Heart right ventricle (tissue), 16 donors: ENCODE results near the gene AKR1C4. TPM values are rescaled to one million over a fixed set of nuclear protein-coding genes. Genes with fewer than 3 reads are reported as not detected.
"Not testable (repeated sequence)": the region's sequence is repeated elsewhere in the genome, so short reads cannot be mapped to it uniquely, and the experiment has no call there.

Experiments used
- ATAC-seq, 8 donors: fragments of 200-7000 bp; cut with Tn5 transposase; one replicate each; pipeline ENCODE4 v1.9.1; 2020; ENCODE audit warnings: mild to moderate bottlenecking in 8 of 8, moderate library complexity in 8 of 8, moderate number of reproducible peaks in 1 of 8
- DNase-seq, 2 donors: peaks; one replicate each; pipeline ENCODE4 v3.0.0-alpha.2; 2020
- H3K27ac ChIP-seq, 10 donors: fragments of 200-600 bp; sonication (generic) in 2 of 10; one replicate each; pipeline versions ENCODE4 v1.5.0 to v1.8.0; 2020 to 2022; ENCODE audit warnings: mild to moderate bottlenecking in 3 of 10
- H3K27me3 ChIP-seq, 7 donors: fragments of 200-600 bp; one replicate each; pipeline ENCODE4 v1.8.0; 2021 to 2022; ENCODE audit warnings: mild to moderate bottlenecking in 2 of 7
- H3K36me3 ChIP-seq, 9 donors: fragments of 200-600 bp; sonication (generic) in 1 of 9; one replicate each; pipeline versions ENCODE4 v1.5.0 to v1.8.0; 2020 to 2022; ENCODE audit warnings: mild to moderate bottlenecking in 2 of 9
- H3K4me1 ChIP-seq, 9 donors: fragments of 200-600 bp; sonication (generic) in 1 of 9; one replicate each; pipeline versions ENCODE4 v1.5.0 to v1.8.0; 2020 to 2022; ENCODE audit warnings: mild to moderate bottlenecking in 4 of 9
- H3K4me3 ChIP-seq, 10 donors: fragments of 200-600 bp; sonication (generic) in 2 of 10; one replicate each; pipeline versions ENCODE4 v1.5.0 to v1.8.0; 2020 to 2022; ENCODE audit warnings: mild to moderate bottlenecking in 7 of 10, moderate library complexity in 2 of 10
- H3K9me3 ChIP-seq, 11 donors: fragments of 200-600 bp in 10 of 11; sonication (generic) in 2 of 11; one replicate each; pipeline versions ENCODE4 v1.5.0 to v1.8.0; 2013 to 2022; ENCODE audit warnings: mild to moderate bottlenecking in 2 of 11, control low read depth in 1 of 11, moderate library complexity in 1 of 11
- WGBS, 2 donors: extraction: QIAGEN DNeasy Blood & Tissue Kit; methylation state at CpG; one replicate each; pipeline ENCODE4 v1.1.7; 2013; ENCODE audit warnings: inconsistent platforms in 1 of 2; 5-methylcytosine and 5-hydroxymethylcytosine counted together
- intact Hi-C, 10 donors: fragments of 100-400 bp; cut with DNase I; formaldehyde crosslinking; loops; one replicate each; pipeline versions ENCODE4 v1.11.1 to v1.14.2; 2022
- polyA plus RNA-seq, 2 donors: library from polyadenylated mRNA; stranded (reverse); fragments of 200-250 nt; gene quantifications; one replicate each; pipeline ENCODE4 v1.2.3, GENCODE V29; 2013
- total RNA-seq, 10 donors: library from RNA; stranded (reverse); fragmentation: NEBNext Ultra II Directional in 3 of 10; extraction: Animal tissue kit (Norgen Biotek cat#: 25700) in 3 of 10; gene quantifications; one replicate each; pipeline versions ENCODE4 v1.2.1 to v1.2.4, GENCODE V29; 2021 to 2023
- TF ChIP-seq, protein P1 (sequence below), 9 donors: fragments of 200-600 bp; sonication (generic) in 2 of 9; IDR thresholded peaks; one replicate each; pipeline versions ENCODE4 v1.5.0 to v1.8.0; 2021 to 2022; ENCODE audit warnings: antibody characterized with exemption in 9 of 9, mild to moderate bottlenecking in 5 of 9, moderate library complexity in 1 of 9
- donor health status: Arrhythmogenic right ventricular cardiomyopathy.
- donor health status: ischemic (EF 13 %, LVEDD 7.1; RV severe dilation, severe dysfunction).
- donor health status: healthy with polysubstance abuse.
- donor health status: DM: no; HTN: yes; CAD: no.
- donor health status: DM: no; HTN: no; CAD: no.
- donor health status: ischemic (EF 25% LVEDD 6.9; RV normal size, moderate dysfunction).
- donor health status: ischemic (EF 25% LVEDD 5.7; RV mildly dilated, moderate dysfunction).
- donor health status: healthy.
- donor health status: DM: yes; HTN: yes; CAD: no.
- donor health status: Ischemic cardiomyopathy.
- donor health status: ischemic (EF 35%, LVEDD 5.7; RV mildly dilated, moderate dysfunction).
- donor health status: nonischemic (EF 11% LVEDD 7.7; RV severe dilation, severe dysfunction).
- donor health status: DM: yes; HTN: yes; CAD: no.
- donor health status: PGD.
- donor health status: ischemic (EF 29% LVEDD 5.4; RV normal size, mild dysfunction).
- donor health status: nonischemic (EF 23%, LVEDD 6.1; RV moderate dilation, normal function).

AKR1C4 gene
- total and polyA plus RNA-seq, 12 donors: not detected

DNA sequence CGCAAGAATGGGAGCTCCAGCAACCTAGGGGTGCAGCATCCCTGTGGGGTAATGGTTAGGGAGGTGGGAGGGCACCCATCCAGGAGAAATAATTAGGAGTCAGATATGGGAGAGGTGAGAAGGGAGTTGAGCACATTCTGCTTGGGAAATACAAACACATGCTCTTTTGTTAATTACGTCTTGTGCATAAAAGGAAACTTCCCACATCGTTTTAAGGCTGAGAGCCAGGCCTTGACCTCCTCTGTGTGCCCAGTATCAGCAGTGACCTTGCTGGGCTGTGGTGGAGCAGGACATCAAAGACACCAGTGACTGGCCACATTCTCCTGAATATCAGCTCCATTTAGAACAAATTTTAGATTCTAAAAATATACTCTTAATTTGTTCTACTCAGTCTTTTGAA, 22.6 kb downstream of the AKR1C4 start:
- DNase-seq (no peak), ATAC-seq (no peak)
- H3K27ac ChIP-seq: no peak overlapping the region
- no peaks in the 10 kb centered on the region for H3K36me3 ChIP-seq
- WGBS, 2 donors: 44 to 56% methylated on average over 3 of the region's 3 CpGs
- intact Hi-C loops: no loop called here
- H3K9me3 ChIP-seq: peaks cover 0 to 9% (median 0%) of the 10 kb centered on the region in 11 donors
- no peaks in the 10 kb centered on the region for H3K4me1 ChIP-seq
- H3K4me3 ChIP-seq: no peak overlapping the region
- no peaks in the 10 kb centered on the region for H3K27me3 ChIP-seq
- TF ChIP-seq, protein P1, sequence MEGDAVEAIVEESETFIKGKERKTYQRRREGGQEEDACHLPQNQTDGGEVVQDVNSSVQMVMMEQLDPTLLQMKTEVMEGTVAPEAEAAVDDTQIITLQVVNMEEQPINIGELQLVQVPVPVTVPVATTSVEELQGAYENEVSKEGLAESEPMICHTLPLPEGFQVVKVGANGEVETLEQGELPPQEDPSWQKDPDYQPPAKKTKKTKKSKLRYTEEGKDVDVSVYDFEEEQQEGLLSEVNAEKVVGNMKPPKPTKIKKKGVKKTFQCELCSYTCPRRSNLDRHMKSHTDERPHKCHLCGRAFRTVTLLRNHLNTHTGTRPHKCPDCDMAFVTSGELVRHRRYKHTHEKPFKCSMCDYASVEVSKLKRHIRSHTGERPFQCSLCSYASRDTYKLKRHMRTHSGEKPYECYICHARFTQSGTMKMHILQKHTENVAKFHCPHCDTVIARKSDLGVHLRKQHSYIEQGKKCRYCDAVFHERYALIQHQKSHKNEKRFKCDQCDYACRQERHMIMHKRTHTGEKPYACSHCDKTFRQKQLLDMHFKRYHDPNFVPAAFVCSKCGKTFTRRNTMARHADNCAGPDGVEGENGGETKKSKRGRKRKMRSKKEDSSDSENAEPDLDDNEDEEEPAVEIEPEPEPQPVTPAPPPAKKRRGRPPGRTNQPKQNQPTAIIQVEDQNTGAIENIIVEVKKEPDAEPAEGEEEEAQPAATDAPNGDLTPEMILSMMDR (IDR thresholded peaks at IDR 0.05): no peak

DNA sequence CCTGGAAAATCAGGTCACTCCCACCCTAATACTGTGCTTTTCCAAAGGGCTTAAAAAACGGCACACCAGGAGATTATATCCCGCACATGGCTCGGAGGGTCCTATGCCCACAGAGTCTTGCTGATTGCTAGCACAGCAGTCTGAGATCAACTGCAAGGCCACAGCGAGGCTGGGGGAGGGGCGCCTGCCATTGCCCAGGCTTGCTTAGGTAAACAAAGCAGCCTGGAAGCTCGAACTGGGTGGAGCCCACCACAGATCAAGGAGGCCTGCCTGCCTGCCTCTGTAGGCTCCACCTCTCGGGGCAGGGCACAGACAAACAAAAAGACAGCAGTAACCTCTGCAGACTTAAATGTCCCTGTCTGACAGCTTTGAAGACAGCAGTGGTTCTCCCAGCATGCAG, 26.3 kb downstream of the AKR1C4 start:
- H3K27ac ChIP-seq, H3K4me3 ChIP-seq, ATAC-seq, H3K36me3 ChIP-seq, H3K4me1 ChIP-seq, intact Hi-C loops, H3K27me3 ChIP-seq, DNase-seq: not testable (repeated sequence)
- WGBS, 2 donors: 84 to 92% methylated on average over 7 of the region's 7 CpGs
- H3K9me3 ChIP-seq: peaks cover 0 to 16% (median 0%) of the 10 kb centered on the region in 11 donors

DNA sequence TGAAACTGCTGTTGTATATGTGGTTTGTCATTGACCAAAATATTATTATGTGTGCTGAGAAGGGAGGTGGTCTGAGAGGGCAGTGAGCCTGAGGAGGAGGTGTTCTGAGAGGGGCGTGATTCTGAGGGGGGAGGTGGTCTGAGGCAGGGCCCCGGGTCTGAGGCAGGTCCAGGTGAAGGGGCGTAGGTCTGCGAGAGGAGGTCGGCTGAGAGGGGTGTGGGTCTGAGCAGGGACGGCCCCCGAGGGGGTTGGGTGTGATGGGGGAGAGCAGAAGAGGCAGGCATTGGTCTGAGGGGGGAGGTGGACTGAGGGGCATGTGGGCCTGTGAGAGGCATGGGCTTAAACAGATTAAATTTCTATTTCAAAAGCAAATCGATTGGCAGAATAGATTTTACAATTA, 32.4 kb downstream of the AKR1C4 start:
- ATAC-seq: no peak
- intact Hi-C loops: no loop called here
- TF ChIP-seq, protein P1 (IDR thresholded peaks at IDR 0.05): no peak

DNA sequence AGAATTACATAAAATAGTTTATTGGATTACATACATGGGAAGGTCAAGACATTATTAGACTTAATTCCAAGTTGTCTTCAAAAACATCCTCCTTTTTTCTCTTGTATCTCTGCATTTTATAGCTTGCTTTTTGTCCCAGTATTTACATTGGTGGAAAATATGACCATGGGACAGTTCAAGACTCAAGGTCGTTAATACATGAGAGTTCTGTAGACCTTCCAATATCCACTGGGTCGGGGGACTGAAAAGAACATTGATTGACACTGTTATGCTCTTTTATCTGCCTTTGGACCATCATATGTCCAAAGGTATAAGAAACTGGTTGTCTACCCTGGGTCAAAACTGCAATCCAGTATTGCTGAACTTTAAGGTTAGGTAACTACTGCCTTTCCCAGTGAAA, 36.7 kb downstream of the AKR1C4 start:
- TF ChIP-seq, protein P1 (IDR thresholded peaks at IDR 0.05): no peak

More for the DNA sequence above, 32.4 kb downstream of the AKR1C4 start:
- no peaks in the 10 kb centered on the region for H3K27me3 ChIP-seq
- no peak overlapping the region for H3K27ac ChIP-seq
- peaks cover 0 to 5% (median 0%) of the 10 kb centered on the region in 9 donors for H3K4me1 ChIP-seq
- H3K9me3 ChIP-seq: peaks cover 0 to 13% (median 0%) of the 10 kb centered on the region in 11 donors
- H3K4me3 ChIP-seq: no peak overlapping the region
- no peaks in the 10 kb centered on the region for H3K36me3 ChIP-seq
- 84 to 85% methylated on average over 8 of the region's 8 CpGs for WGBS, 2 donors
- no peak for DNase-seq

DNA sequence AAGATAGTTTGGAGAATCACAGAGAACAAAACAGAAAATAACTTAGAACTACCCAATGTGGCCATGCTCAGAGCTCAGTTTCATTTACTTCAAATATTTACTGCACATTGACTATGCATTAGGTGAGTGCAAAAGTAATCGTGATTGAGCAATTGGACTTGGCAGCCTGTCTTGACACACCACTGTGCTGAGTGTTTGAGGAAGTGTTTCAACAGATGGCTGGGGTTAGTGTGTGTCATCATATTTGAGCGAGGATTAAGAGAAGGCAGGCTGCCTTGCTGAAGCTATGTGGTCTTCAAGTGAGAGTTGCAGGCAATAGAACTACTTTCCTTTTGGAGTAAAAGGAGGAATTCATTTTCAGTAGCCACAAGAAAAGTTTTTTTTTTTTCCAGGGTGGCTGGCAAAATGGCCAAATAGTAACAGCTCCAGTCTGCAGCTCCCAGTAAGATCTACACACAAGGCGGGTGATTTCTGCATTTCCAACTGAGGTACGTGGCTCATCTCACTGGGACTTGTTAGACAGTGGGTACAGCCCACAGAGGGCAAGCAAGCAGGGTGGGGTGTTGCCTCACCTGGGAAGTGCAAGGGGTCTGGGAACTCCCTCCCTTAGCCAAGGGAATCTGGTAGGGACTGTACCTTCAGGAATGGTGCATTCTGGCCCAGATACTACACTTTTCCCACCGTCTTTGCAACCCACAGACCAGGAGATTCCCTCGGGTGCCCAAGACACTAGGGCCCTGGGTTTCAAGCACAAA, 37.6 kb downstream of the AKR1C4 start:
- DNase-seq: peak in 1 of 2 donors; percentile 5
- Histone ChIP-seq H3K36me3 (no peaks in the 10 kb centered on the region), H3K4me1 (peaks cover 0 to 15% (median 0%) of the 10 kb centered on the region in 9 donors), H3K4me3 (no peak overlapping the region), H3K9me3 (peaks cover 0 to 18% (median 0%) of the 10 kb centered on the region in 11 donors), H3K27me3 (no peaks in the 10 kb centered on the region), H3K27ac (peak overlapping the region in 1 of 10 donors; percentile 58)
- 69 to 79% methylated on average over 6 of the region's 6 CpGs for WGBS, 2 donors
- peak in 5 of 8 donors; percentile 42 to 95 (median 71) for ATAC-seq
- intact Hi-C loops: no loop called here
- TF ChIP-seq, protein P1 (IDR thresholded peaks at IDR 0.05): no peak

More for the DNA sequence above, 36.7 kb downstream of the AKR1C4 start:
- WGBS, 2 donors: 59 to 70% methylated on average over 2 of the region's 2 CpGs
- ATAC-seq (no peak), DNase-seq (no peak)
- Histone ChIP-seq H3K4me3 (no peak overlapping the region), H3K4me1 (peaks cover 0 to 15% (median 0%) of the 10 kb centered on the region in 9 donors), H3K36me3 (no peaks in the 10 kb centered on the region), H3K27me3 (no peaks in the 10 kb centered on the region), H3K27ac (no peak overlapping the region), H3K9me3 (peaks cover 0 to 17% (median 0%) of the 10 kb centered on the region in 11 donors)
- intact Hi-C loops: no loop called here

DNA sequence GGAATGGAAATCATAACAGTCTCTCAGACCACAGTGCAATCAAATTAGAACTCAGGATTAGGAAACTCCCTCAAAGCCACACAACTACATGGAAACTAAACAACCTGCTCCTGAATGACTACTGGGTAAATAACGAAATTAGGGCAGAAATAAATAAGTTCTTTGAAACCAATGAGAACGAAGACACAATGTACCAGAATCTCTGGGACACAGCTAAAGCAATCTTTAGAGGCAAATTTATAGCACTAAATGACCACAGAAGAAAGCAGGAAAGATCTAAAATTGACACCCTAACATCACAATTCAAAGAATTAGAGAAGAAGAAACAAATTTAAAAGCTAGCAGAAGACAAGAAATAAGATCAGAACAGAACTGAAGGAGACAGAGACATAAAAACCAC, 40.9 kb downstream of the AKR1C4 start:
- H3K4me3 ChIP-seq, H3K27me3 ChIP-seq, ATAC-seq, H3K27ac ChIP-seq, H3K36me3 ChIP-seq, DNase-seq, intact Hi-C loops: not testable (repeated sequence)
- Histone ChIP-seq H3K9me3 (peaks cover 0 to 15% (median 0%) of the 10 kb centered on the region in 11 donors), H3K4me1 (peaks cover 0 to 15% (median 0%) of the 10 kb centered on the region in 9 donors)
- 63 to 66% methylated on average over 2 of the region's 2 CpGs for WGBS, 2 donors
